H1 (cell line): ENCODE results near the gene SESN3. TPM values are rescaled to one million over a fixed set of nuclear protein-coding genes. Genes with fewer than 3 reads are reported as not detected.

Experiments used
- CTCF ChIA-PET: fragments of 300-600 bp; sonication (Branson Sonifier 250); formaldehyde crosslinking; loops from one replicate; lab custom pipeline; 2021; ENCODE audit not compliant: partially characterized antibody; lab: Charles Lee
- POLR2A ChIA-PET: fragments of 300-600 bp; sonication (Branson Sonifier 250); formaldehyde crosslinking; loops from one replicate; lab custom pipeline; 2021; ENCODE audit warnings: inconsistent platforms; ENCODE audit not compliant: partially characterized antibody; lab: Charles Lee
- DNase-seq, 2 experiments: peaks; one replicate each; pipeline versions ENCODE4 v3.0.0 to v3.0.0-alpha.2; 2010 to 2022; ENCODE audit warnings: low spot score in 2 of 2, low read depth in 1 of 2, mixed read lengths in 1 of 2
- FAIRE-seq: peaks from 2 replicates; lab custom pipeline; 2011; peaks lifted over from hg19 to GRCh38; lab: Jason Lieb, UNC
- H2AFZ ChIP-seq: 2 replicates; pipeline ENCODE4 v1.8.1; 2012; ENCODE audit warnings: low read length, inconsistent platforms
- H2AK5ac ChIP-seq: 2 replicates; pipeline ENCODE4 v1.6.1; 2013; ENCODE audit warnings: low read depth, low read length
- H2BK120ac ChIP-seq: replicated peaks from 2 replicates; pipeline ENCODE3; 2013; ENCODE audit warnings: low read depth, low read length, inconsistent platforms
- H2BK12ac ChIP-seq: 2 replicates; pipeline ENCODE4 v1.6.1; 2013; ENCODE audit warnings: low read depth, low read length
- H2BK15ac ChIP-seq: 2 replicates; pipeline ENCODE4 v1.6.1; 2013; ENCODE audit warnings: low read length
- H2BK20ac ChIP-seq: 2 replicates; pipeline ENCODE4 v1.6.1; 2013; ENCODE audit warnings: low read length
- H2BK5ac ChIP-seq: 2 replicates; pipeline ENCODE4 v1.6.1; 2013; ENCODE audit warnings: low read depth, low read length
- H3K14ac ChIP-seq: 2 replicates; pipeline ENCODE4 v1.6.1; 2013; ENCODE audit warnings: inconsistent platforms; ENCODE audit not compliant: insufficient read length
- H3K18ac ChIP-seq: 2 replicates; pipeline ENCODE4 v1.6.1; 2013; ENCODE audit warnings: low read length; ENCODE audit errors: extremely low read depth
- H3K23ac ChIP-seq: 2 replicates; pipeline ENCODE4 v1.6.1; 2013; ENCODE audit warnings: inconsistent platforms; ENCODE audit not compliant: insufficient read length
- H3K23me2 ChIP-seq: 2 replicates; pipeline ENCODE4 v1.6.1; 2013; ENCODE audit warnings: low read depth, low read length
- H3K27ac ChIP-seq: 2 replicates; pipeline ENCODE4 v1.6.1; 2011; ENCODE audit warnings: low read depth, low read length, inconsistent platforms
- H3K27me3 ChIP-seq, 4 experiments: replicated peaks in 1 of 4; 1 replicate in 1 of 4; 2 replicates in 3 of 4; pipeline versions ENCODE4 v1.6.1 to v1.8.1; 2011 to 2013; ENCODE audit warnings: low read length in 3 of 4, mild to moderate bottlenecking in 3 of 4, inconsistent platforms in 2 of 4, mixed read lengths in 2 of 4, moderate library complexity in 1 of 4; ENCODE audit not compliant: control insufficient read depth in 3 of 4, insufficient read depth in 3 of 4; ENCODE audit errors: extremely low read depth in 1 of 4
- H3K36me3 ChIP-seq, 4 experiments: 2 replicates each; pipeline versions ENCODE4 v1.6.1 to v1.8.1; 2011 to 2013; ENCODE audit warnings: mild to moderate bottlenecking in 4 of 4, low read length in 3 of 4, moderate library complexity in 2 of 4, control low read depth in 1 of 4, inconsistent platforms in 1 of 4; ENCODE audit not compliant: insufficient read depth in 4 of 4, control insufficient read depth in 2 of 4
- H3K4ac ChIP-seq: replicated peaks from 2 replicates; pipeline ENCODE3; 2013; ENCODE audit warnings: low read length, low read depth, mixed read lengths, inconsistent platforms; ENCODE audit not compliant: insufficient read length
- H3K4me1 ChIP-seq, 4 experiments: replicated peaks in 1 of 4; 1 replicate in 1 of 4; 2 replicates in 3 of 4; pipeline versions ENCODE4 v1.6.1 to v1.8.1; 2011 to 2013; ENCODE audit warnings: low read length in 3 of 4, inconsistent platforms in 2 of 4, mixed read lengths in 1 of 4; ENCODE audit not compliant: insufficient read depth in 4 of 4, control insufficient read depth in 3 of 4
- H3K4me2 ChIP-seq, 2 experiments: 2 replicates each; pipeline versions ENCODE4 v1.6.1 to v1.8.1; 2011 to 2013; ENCODE audit warnings: low read depth in 2 of 2, low read length in 2 of 2, control low read depth in 1 of 2, inconsistent platforms in 1 of 2, mild to moderate bottlenecking in 1 of 2; ENCODE audit not compliant: insufficient read depth in 1 of 2
- H3K4me3 ChIP-seq, 4 experiments: fragments of 200-600, 300-600 bp in 1 of 4; sonication (generic), shearing (Covaris generic), sonication (Bioruptor Twin) in 1 of 4; 2 replicates each; pipeline versions ENCODE4 v1.5.1 to v1.8.1; 2011 to 2016; ENCODE audit warnings: low read length in 4 of 4, low read depth in 3 of 4, control low read depth in 2 of 4, inconsistent platforms in 2 of 4, mild to moderate bottlenecking in 2 of 4, mixed read lengths in 1 of 4, moderate library complexity in 1 of 4; ENCODE audit not compliant: insufficient read depth in 2 of 4; ENCODE audit errors: extremely low read depth in 1 of 4
- H3K56ac ChIP-seq: replicated peaks from 2 replicates; pipeline ENCODE3; 2013; ENCODE audit warnings: low read depth, mild to moderate bottlenecking, mixed read lengths, low read length, inconsistent platforms; ENCODE audit not compliant: insufficient read length
- H3K79me1 ChIP-seq: 2 replicates; pipeline ENCODE4 v1.6.1; 2013; ENCODE audit warnings: low read depth, low read length, control low read depth
- H3K79me2 ChIP-seq, 2 experiments: 2 replicates each; pipeline versions ENCODE4 v1.6.1 to v1.8.1; 2012 to 2013; ENCODE audit warnings: low read length in 2 of 2, mild to moderate bottlenecking in 2 of 2, inconsistent platforms in 1 of 2; ENCODE audit not compliant: insufficient read depth in 2 of 2, control insufficient read depth in 1 of 2
- H3K9ac ChIP-seq, 4 experiments: replicated peaks in 1 of 4; 1 replicate in 1 of 4; 2 replicates in 3 of 4; pipeline versions ENCODE4 v1.6.1 to v1.8.1; 2011 to 2013; ENCODE audit warnings: low read depth in 3 of 4, low read length in 3 of 4, control low read depth in 2 of 4, mild to moderate bottlenecking in 2 of 4, moderate library complexity in 2 of 4, inconsistent platforms in 1 of 4; ENCODE audit errors: extremely low read depth in 1 of 4
- H3K9me3 ChIP-seq, 2 experiments: 2 replicates each; pipeline versions ENCODE4 v1.6.1 to v1.8.1; 2012 to 2013; ENCODE audit warnings: mild to moderate bottlenecking in 2 of 2, moderate library complexity in 2 of 2, control low read depth in 1 of 2, inconsistent platforms in 1 of 2, low read depth in 1 of 2, low read length in 1 of 2, mixed read lengths in 1 of 2; ENCODE audit not compliant: insufficient read depth in 2 of 2
- H4K20me1 ChIP-seq, 2 experiments: replicated peaks in 1 of 2; 2 replicates each; pipeline versions ENCODE3 to v1.8.1; 2011 to 2013; ENCODE audit warnings: inconsistent platforms in 2 of 2, low read length in 2 of 2, mild to moderate bottlenecking in 1 of 2; ENCODE audit not compliant: insufficient read depth in 2 of 2, control insufficient read depth in 1 of 2
- H4K5ac ChIP-seq: 2 replicates; pipeline ENCODE4 v1.6.1; 2013; ENCODE audit warnings: low read length, low read depth, mixed read lengths, inconsistent platforms; ENCODE audit not compliant: insufficient read length
- H4K8ac ChIP-seq: 2 replicates; pipeline ENCODE4 v1.8.0; 2013; ENCODE audit warnings: mild to moderate bottlenecking, moderate library complexity, low read length, inconsistent platforms; ENCODE audit not compliant: insufficient read depth; ENCODE audit errors: extremely low read depth
- H4K91ac ChIP-seq: replicated peaks from 2 replicates; pipeline ENCODE3; 2013; ENCODE audit warnings: low read length, mixed read lengths, inconsistent platforms; ENCODE audit not compliant: insufficient read length
- BACH1 ChIP-seq: IDR thresholded peaks from 2 replicates; pipeline ENCODE4 v1.6.1; 2012; ENCODE audit warnings: low read length, improper control_type of control experiment
- BCL11A ChIP-seq, 2 experiments: IDR thresholded peaks; one replicate each; pipeline ENCODE4 v1.6.1; 2011; ENCODE audit warnings: low read depth in 2 of 2, low read length in 2 of 2, mild to moderate bottlenecking in 2 of 2
- CHD1 ChIP-seq: IDR thresholded peaks from 2 replicates; pipeline ENCODE4 v1.6.1; 2012; ENCODE audit warnings: low read depth, low read length, improper control_type of control experiment
- EZH2 ChIP-seq: fragments of 200-600 bp; sonication (generic); IDR thresholded peaks from 2 replicates; pipeline ENCODE4 v1.7.1; 2012; ENCODE audit warnings: low read depth, mild to moderate bottlenecking, moderate library complexity, low read length, inconsistent platforms; ENCODE audit not compliant: severe bottlenecking
- FOSL1 ChIP-seq: IDR thresholded peaks from 2 replicates; pipeline ENCODE4 v1.6.1; 2011; ENCODE audit warnings: mild to moderate bottlenecking, low read depth, low read length, moderate library complexity; ENCODE audit not compliant: insufficient read depth
- NANOG ChIP-seq: IDR thresholded peaks from 2 replicates; pipeline ENCODE4 v1.6.1; 2011; ENCODE audit warnings: low read length, low read depth, mild to moderate bottlenecking, inconsistent platforms; ENCODE audit not compliant: insufficient read depth, poor library complexity, severe bottlenecking
- POLR2A ChIP-seq, 2 experiments: IDR thresholded peaks; 1 replicate in 1 of 2; 2 replicates in 1 of 2; pipeline ENCODE4 v1.6.1; 2011; ENCODE audit warnings: low read depth in 2 of 2, low read length in 2 of 2, mild to moderate bottlenecking in 2 of 2; ENCODE audit errors: control extremely low read depth in 1 of 2
- RAD21 ChIP-seq, 2 experiments: IDR thresholded peaks in 1 of 2; conservative IDR thresholded peaks in 1 of 2; 2 replicates each; pipeline ENCODE4 v1.6.1; 2011; ENCODE audit warnings: low read depth in 2 of 2, low read length in 2 of 2, improper control_type of control experiment in 1 of 2, inconsistent platforms in 1 of 2, mild to moderate bottlenecking in 1 of 2, moderate library complexity in 1 of 2
- RNF2 ChIP-seq: fragments of 200-900, 300-1000 bp; sonication (generic); IDR thresholded peaks from 2 replicates; pipeline ENCODE4 v1.7.1; 2016; ENCODE audit warnings: borderline replicate concordance, low read depth, mild to moderate bottlenecking, antibody characterized with exemption, low read length; ENCODE audit not compliant: poor library complexity, severe bottlenecking; ENCODE audit errors: missing control alignments
- SAP30 ChIP-seq: fragments of 300-600 bp; sonication (generic); IDR thresholded peaks from 2 replicates; pipeline ENCODE4 v1.7.1; 2012; ENCODE audit warnings: low read length, moderate library complexity, mild to moderate bottlenecking, inconsistent platforms; ENCODE audit not compliant: insufficient read depth, insufficient replicate concordance
- SIX5 ChIP-seq: IDR thresholded peaks from 2 replicates; pipeline ENCODE4 v1.6.1; 2011; ENCODE audit warnings: mild to moderate bottlenecking, low read depth, low read length
- WGBS, 2 experiments: shearing (Covaris generic) in 1 of 2; methylation state at CpG; one replicate each; pipeline versions ENCODE4 v1.1.6 to v1.1.7; 2013 to 2015; ENCODE audit warnings: low lambda C conversion rate in 2 of 2, mixed read lengths in 2 of 2, inconsistent platforms in 1 of 2, low coverage in 1 of 2, missing lambda C conversion rate in 1 of 2; ENCODE audit not compliant: insufficient replicate concordance in 2 of 2, insufficient coverage in 1 of 2, insufficient read length in 1 of 2; ENCODE audit errors: extremely low coverage in 1 of 2, missing lambda C conversion rate in 1 of 2; 5-methylcytosine and 5-hydroxymethylcytosine counted together
- polyA plus RNA-seq, 7 experiments: library from polyadenylated mRNA; depleted of rRNA in 3 of 7; stranded (reverse) in 5 of 7; unstranded in 2 of 7; fragments of >200 nt in 5 of 7; fragments of 200-250 nt in 2 of 7; gene quantifications; 1 replicate in 5 of 7; 2 replicates in 1 of 7; 4 replicates in 1 of 7; pipeline versions ENCODE4 v1.2.1 to v1.2.3, GENCODE V29; 2011 to 2013; ENCODE audit warnings: missing spikeins in 2 of 7, mixed read lengths in 2 of 7
- total RNA-seq: library from RNA; stranded (reverse); fragmentation: NEBNext Ultra II Directional; extraction: Animal tissue kit (Norgen Biotek cat#: 25700); gene quantifications from 2 replicates; pipeline ENCODE4 v1.2.1, GENCODE V29; 2021
- TF ChIP-seq, protein P1 (sequence below): IDR thresholded peaks from 2 replicates; pipeline ENCODE4 v1.6.1; 2011; ENCODE audit warnings: low read length, improper control_type of control experiment

SESN3 gene
- total and polyA plus RNA-seq, 2 of the 8 experiments (the other 6 are each of a cell fraction or from before 2014, with no cell fraction given) = 10.2 to 31.1 TPM

- H3K23me2 ChIP-seq = no peaks in the 10 kb centered on the region
- H3K14ac ChIP-seq = no peak overlapping the region
- no peaks in the 10 kb centered on the region for H3K79me2 ChIP-seq
- H3K4me1 ChIP-seq = peaks cover 0 to 6% (median 0%) of the 10 kb centered on the region in 4 experiments; a peak in 1 of 7 replicates
- no peak overlapping the region for H3K56ac ChIP-seq
- H2BK12ac ChIP-seq = no peak overlapping the region
- no peak overlapping the region for H4K5ac ChIP-seq
- no peak overlapping the region for H3K23ac ChIP-seq
- H3K36me3 ChIP-seq = peaks cover 0 to 19% (median 0%) of the 10 kb centered on the region in 4 experiments; a peak in 1 of 8 replicates
- ChIA-PET CTCF (interaction anchor here (0.6 to 1.1 kb wide), 3 partner anchors 20 to 538 kb away, joined by 3 to 4 read pairs (median 3); partner anchors contain the start of gene KDM4E), POLR2A (no interaction called here)
- H3K18ac ChIP-seq = no peak overlapping the region
- no peaks in the 10 kb centered on the region for H3K27me3 ChIP-seq
- no peak overlapping the region for H2BK5ac ChIP-seq
- no peak overlapping the region for H2AFZ ChIP-seq
- H2BK20ac ChIP-seq = no peak overlapping the region
- no peak overlapping the region for H3K4me3 ChIP-seq
- H4K20me1 ChIP-seq = no peaks in the 10 kb centered on the region
- no peak overlapping the region for H3K27ac ChIP-seq
- no peak overlapping the region for H3K4ac ChIP-seq
- FAIRE-seq = no peak
- H4K8ac ChIP-seq = no peak overlapping the region
- no peak overlapping the region for H4K91ac ChIP-seq
- H3K79me1 ChIP-seq = no peaks in the 10 kb centered on the region
- no peak overlapping the region for H3K9ac ChIP-seq
- no peaks in the 10 kb centered on the region for H3K9me3 ChIP-seq
- no peak for DNase-seq
- no peak overlapping the region for H2BK120ac ChIP-seq
- WGBS, 2 experiments = 73% methylated on average over 2 of the region's 2 CpGs; no CpG with 5 or more reads in 1 of the 2 experiments
- H3K4me2 ChIP-seq = no peak overlapping the region
- H2BK15ac ChIP-seq = no peak overlapping the region
- H2AK5ac ChIP-seq = no peak overlapping the region
- TF ChIP-seq POLR2A (IDR thresholded peaks at IDR 0.05; ENCODE audit: control extremely low read depth in 1 of 2, low read depth in 2 of 2, low read length in 2 of 2) (no peak), FOSL1 (no peak), EZH2 (no peak), NANOG (no peak), RNF2 (no peak), SIX5 (no peak), SAP30 (no peak), RAD21 (IDR thresholded peaks at IDR 0.05 in 1 of 2, conservative IDR thresholded peaks at IDR 0.05 in 1 of 2; ENCODE audit: low read depth in 2 of 2, low read length in 2 of 2) (no peak), CHD1 (no peak), BCL11A (IDR thresholded peaks at IDR 0.05; ENCODE audit: low read depth in 2 of 2, low read length in 2 of 2) (no peak), BACH1 (no peak)
- TF ChIP-seq, protein P1, sequence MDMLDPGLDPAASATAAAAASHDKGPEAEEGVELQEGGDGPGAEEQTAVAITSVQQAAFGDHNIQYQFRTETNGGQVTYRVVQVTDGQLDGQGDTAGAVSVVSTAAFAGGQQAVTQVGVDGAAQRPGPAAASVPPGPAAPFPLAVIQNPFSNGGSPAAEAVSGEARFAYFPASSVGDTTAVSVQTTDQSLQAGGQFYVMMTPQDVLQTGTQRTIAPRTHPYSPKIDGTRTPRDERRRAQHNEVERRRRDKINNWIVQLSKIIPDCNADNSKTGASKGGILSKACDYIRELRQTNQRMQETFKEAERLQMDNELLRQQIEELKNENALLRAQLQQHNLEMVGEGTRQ = no peak
These were observed 64.2 kb downstream of the SESN3 start for GRCh38 chr11:95166781-95167180.
